ENCODE results near the gene WDR45B. TPM values are rescaled to one million over a fixed set of nuclear protein-coding genes. Genes with fewer than 3 reads are reported as not detected.
A peak's percentile ranks its signal among the peaks of the same experiment; 100 is the strongest.

Gene WDR45B
- total RNA-seq, 2 experiments from 2014 or later: 38.2 to 40.2 TPM

GRCh38 chr17:82613283-82614094, 34.8 kb downstream of the WDR45B start:
- ATAC-seq: no peak
- DNase-seq: no peak
- Mint-ChIP-seq H3K9me3 (ENCODE audit: insufficient read depth) (no peaks in the 10 kb centered on the region), H3K27me3 (ENCODE audit: low read depth) (no peaks in the 10 kb centered on the region), H3K27ac (no peak overlapping the region), H3K36me3 (ENCODE audit: low read depth) (peaks cover 31% of the 10 kb centered on the region), H3K4me3 (no peak overlapping the region), H3K4me1 (ENCODE audit: low read depth) (no peaks in the 10 kb centered on the region)
- ChIA-PET CTCF (no interaction called here), POLR2A (no interaction called here)

- H3K9me3 Mint-ChIP-seq (ENCODE audit: insufficient read depth): no peaks in the 10 kb centered on the region
- ChIA-PET POLR2A (no interaction called here), CTCF (interaction anchor here (1.1 kb wide), 1 partner anchor 9 kb away, joined by 5 read pairs; no protein-coding TSS in a partner anchor)
- H3K36me3 Mint-ChIP-seq (ENCODE audit: low read depth): peaks cover 31% of the 10 kb centered on the region
- ATAC-seq: no peak
- no peaks in the 10 kb centered on the region for H3K4me1 Mint-ChIP-seq (ENCODE audit: low read depth)
- H3K27ac Mint-ChIP-seq: no peak overlapping the region
- no peaks in the 10 kb centered on the region for H3K27me3 Mint-ChIP-seq (ENCODE audit: low read depth)
- DNase-seq: no peak
- no peak overlapping the region for H3K4me3 Mint-ChIP-seq
Observed at GRCh38 chr17:82611140-82612058, 36.8 kb downstream of the WDR45B start.

GRCh38 chr17:82609655-82610054, 38.6 kb downstream of the WDR45B start:
- H3K36me3 Mint-ChIP-seq (ENCODE audit: low read depth): peaks cover 25% of the 10 kb centered on the region
- H3K4me1 Mint-ChIP-seq (ENCODE audit: low read depth): no peaks in the 10 kb centered on the region
- CTCF ChIA-PET: no interaction called here

DNA sequence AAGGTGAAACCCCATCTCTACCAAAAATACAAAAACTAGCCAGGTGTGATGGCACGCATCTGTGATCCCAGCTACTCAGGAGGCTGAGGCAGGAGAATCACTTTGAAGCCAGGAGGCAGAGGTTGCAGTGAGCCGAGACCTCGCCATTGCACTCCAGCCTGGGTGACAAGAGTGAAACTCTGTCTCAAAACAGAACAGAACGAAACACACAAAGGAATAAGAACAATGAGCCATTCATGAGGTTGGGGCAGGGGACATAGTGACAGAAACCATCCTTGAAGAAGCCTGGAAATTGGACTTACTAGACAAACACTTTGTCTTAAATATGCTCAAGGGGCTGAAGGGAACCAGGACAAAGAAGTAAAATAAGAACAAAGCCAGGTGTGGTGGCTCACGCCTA, 39.4 kb downstream of the WDR45B start:
- ChIA-PET CTCF (no interaction called here), POLR2A (no interaction called here)
- peaks cover 30% of the 10 kb centered on the region for H3K36me3 Mint-ChIP-seq (ENCODE audit: low read depth)
- H3K27ac Mint-ChIP-seq: no peak overlapping the region
- ATAC-seq (no peak), DNase-seq (no peak)
- H3K4me1 Mint-ChIP-seq (ENCODE audit: low read depth): peaks cover 5% of the 10 kb centered on the region
- H3K4me3 Mint-ChIP-seq: no peak overlapping the region
- no peaks in the 10 kb centered on the region for H3K27me3 Mint-ChIP-seq (ENCODE audit: low read depth)
- no peaks in the 10 kb centered on the region for H3K9me3 Mint-ChIP-seq (ENCODE audit: insufficient read depth)

More at GRCh38 chr17:82609655-82610054, 38.6 kb downstream of the WDR45B start:
- POLR2A ChIA-PET: no interaction called here
- Mint-ChIP-seq H3K9me3 (ENCODE audit: insufficient read depth) (no peaks in the 10 kb centered on the region), H3K27me3 (ENCODE audit: low read depth) (no peaks in the 10 kb centered on the region), H3K27ac (no peak overlapping the region), H3K4me3 (no peak overlapping the region)
- no peak for DNase-seq
- no peak for ATAC-seq

- Mint-ChIP-seq H3K27ac (no peak overlapping the region), H3K4me3 (no peak overlapping the region), H3K27me3 (ENCODE audit: low read depth) (no peaks in the 10 kb centered on the region), H3K4me1 (ENCODE audit: low read depth) (peaks cover 16% of the 10 kb centered on the region), H3K9me3 (ENCODE audit: insufficient read depth) (no peaks in the 10 kb centered on the region), H3K36me3 (ENCODE audit: low read depth) (peaks cover 47% of the 10 kb centered on the region)
- ATAC-seq: no peak
- no peak for DNase-seq
- ChIA-PET CTCF (no interaction called here), POLR2A (no interaction called here)
Observed at GRCh38 chr17:82605939-82606600, 42.2 kb downstream of the WDR45B start.

GRCh38 chr17:82604532-82604931, 43.7 kb downstream of the WDR45B start:
- ChIA-PET POLR2A (interaction anchor here (0.6 kb wide), 1 partner anchor 1373 kb away, joined by 3 read pairs; no protein-coding TSS in a partner anchor), CTCF (no interaction called here)
- H3K36me3 Mint-ChIP-seq (ENCODE audit: low read depth): peaks cover 58% of the 10 kb centered on the region
- no peak overlapping the region for H3K4me3 Mint-ChIP-seq
- H3K27me3 Mint-ChIP-seq (ENCODE audit: low read depth): no peaks in the 10 kb centered on the region
- H3K27ac Mint-ChIP-seq: peak overlapping the region; percentile 47
- H3K4me1 Mint-ChIP-seq (ENCODE audit: low read depth): peaks cover 16% of the 10 kb centered on the region
- ATAC-seq (no peak), DNase-seq (no peak)
- no peaks in the 10 kb centered on the region for H3K9me3 Mint-ChIP-seq (ENCODE audit: insufficient read depth)

GRCh38 chr17:82603981-82604448, 44.2 kb downstream of the WDR45B start:
- POLR2A ChIA-PET: interaction anchor here (0.6 kb wide), 1 partner anchor 1372 kb away, joined by 3 read pairs; no protein-coding TSS in a partner anchor
- H3K36me3 Mint-ChIP-seq (ENCODE audit: low read depth): peaks cover 58% of the 10 kb centered on the region

DNA sequence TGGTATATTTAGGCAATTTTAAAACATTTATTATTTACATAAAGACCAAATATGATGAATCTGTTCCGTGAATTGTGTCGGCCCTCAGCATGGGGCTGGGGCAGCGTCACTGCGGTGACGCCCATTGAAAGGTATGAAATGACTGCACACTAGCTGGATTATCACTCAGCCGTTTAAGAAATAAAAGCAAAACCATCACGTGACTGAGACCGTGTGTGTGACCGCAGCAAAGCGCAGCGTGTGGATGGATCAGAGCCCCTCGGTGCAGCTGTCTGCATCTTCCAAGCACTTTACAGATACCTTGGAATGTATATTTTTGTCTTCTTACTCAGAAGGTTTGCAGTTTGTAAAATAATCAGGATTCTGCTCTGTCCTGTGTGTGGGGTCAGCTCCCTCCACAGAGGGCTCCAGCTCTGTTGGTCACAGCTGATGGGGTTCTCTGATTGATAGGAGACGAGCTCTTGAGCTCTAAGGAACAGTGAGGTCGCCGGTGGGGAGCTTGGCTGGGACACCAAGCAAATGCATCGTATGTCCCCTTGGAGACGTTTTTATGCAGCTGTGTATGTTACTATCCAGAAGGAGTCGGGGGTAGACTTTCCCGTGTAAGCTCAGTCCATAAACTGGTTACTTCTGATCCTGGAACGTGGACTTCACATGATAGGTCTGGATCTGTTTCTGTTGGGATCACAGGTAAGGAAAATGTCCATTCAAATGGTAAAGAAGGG, 45.1 kb downstream of the WDR45B start:
- DNase-seq (no peak), ATAC-seq (no peak)
- POLR2A ChIA-PET: no interaction called here
- Mint-ChIP-seq H3K4me3 (no peak overlapping the region), H3K27ac (no peak overlapping the region), H3K9me3 (ENCODE audit: insufficient read depth) (no peaks in the 10 kb centered on the region), H3K27me3 (ENCODE audit: low read depth) (no peaks in the 10 kb centered on the region), H3K36me3 (ENCODE audit: low read depth) (peaks cover 56% of the 10 kb centered on the region), H3K4me1 (ENCODE audit: low read depth) (peaks cover 16% of the 10 kb centered on the region)
- CTCF ChIA-PET: interaction anchor here (1.1 kb wide), 1 partner anchor 49 kb away, joined by 4 read pairs; no protein-coding TSS in a partner anchor

More at GRCh38 chr17:82603981-82604448, 44.2 kb downstream of the WDR45B start:
- CTCF ChIA-PET: interaction anchor here (1.1 kb wide), 1 partner anchor 50 kb away, joined by 4 read pairs; no protein-coding TSS in a partner anchor
- ATAC-seq: peak; percentile 81
- DNase-seq: peak; percentile 60
- H3K27me3 Mint-ChIP-seq (ENCODE audit: low read depth): no peaks in the 10 kb centered on the region
- peak overlapping the region; percentile 47 for H3K27ac Mint-ChIP-seq
- H3K4me1 Mint-ChIP-seq (ENCODE audit: low read depth): peaks cover 16% of the 10 kb centered on the region
- no peak overlapping the region for H3K4me3 Mint-ChIP-seq
- no peaks in the 10 kb centered on the region for H3K9me3 Mint-ChIP-seq (ENCODE audit: insufficient read depth)

DNA sequence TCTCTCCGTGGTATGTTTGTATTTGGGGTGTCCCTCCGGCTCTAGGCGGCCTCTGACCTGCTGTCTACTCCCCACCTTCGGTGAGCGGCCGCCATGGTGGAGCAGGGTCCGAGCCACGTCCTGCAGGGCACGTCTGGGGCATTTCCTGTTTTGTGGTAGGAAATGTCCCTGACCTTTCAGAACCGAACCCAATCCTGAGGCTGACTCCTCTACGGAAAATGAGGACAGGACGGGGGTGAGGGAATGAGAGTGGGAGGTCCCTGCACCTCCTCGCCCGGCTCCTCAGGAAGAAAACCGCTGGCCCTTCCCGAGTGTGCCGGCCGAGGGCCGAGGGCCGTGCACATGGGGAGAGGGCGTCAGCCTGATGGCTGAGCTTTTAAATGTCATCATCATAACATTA, 45.8 kb downstream of the WDR45B start:
- DNase-seq (no peak), ATAC-seq (no peak)
- Mint-ChIP-seq H3K27me3 (ENCODE audit: low read depth) (no peaks in the 10 kb centered on the region), H3K9me3 (ENCODE audit: insufficient read depth) (no peaks in the 10 kb centered on the region), H3K4me1 (ENCODE audit: low read depth) (peaks cover 16% of the 10 kb centered on the region), H3K4me3 (no peak overlapping the region), H3K27ac (no peak overlapping the region), H3K36me3 (ENCODE audit: low read depth) (peaks cover 56% of the 10 kb centered on the region)
- ChIA-PET POLR2A (no interaction called here), CTCF (no interaction called here)

GRCh38 chr17:82601447-82602000, 46.7 kb downstream of the WDR45B start:
- CTCF ChIA-PET: no interaction called here
- no peak overlapping the region for H3K27ac Mint-ChIP-seq

More at GRCh38 chr17:82601447-82602000, 46.7 kb downstream of the WDR45B start:
- no peak for DNase-seq
- H3K36me3 Mint-ChIP-seq (ENCODE audit: low read depth): peaks cover 61% of the 10 kb centered on the region
- H3K27me3 Mint-ChIP-seq (ENCODE audit: low read depth): no peaks in the 10 kb centered on the region
- ATAC-seq: no peak
- no peak overlapping the region for H3K4me3 Mint-ChIP-seq
- H3K4me1 Mint-ChIP-seq (ENCODE audit: low read depth): peaks cover 16% of the 10 kb centered on the region
- H3K9me3 Mint-ChIP-seq (ENCODE audit: insufficient read depth): no peaks in the 10 kb centered on the region
- POLR2A ChIA-PET: no interaction called here

Data from activated CD8-positive, alpha-beta T cell treated with anti-CD3 and anti-CD28 coated beads, Interleukin-2, amount 10 ng/mL, durations not matched to agents 7 days and 5 days (primary cell).